ENCODE data around the gene ZBTB7B. TPM values are rescaled to one million over a fixed set of nuclear protein-coding genes. Genes with fewer than 3 reads are reported as not detected.

ZBTB7B gene
- total RNA-seq, 1 donor from 2014 or later: 24.9 TPM

- no peak for DNase-seq
These were observed 14.3 kb upstream of the ZBTB7B start for GRCh38 chr1:154988058-154988954.

- DNase-seq: no peak
These were observed 13.3 kb upstream of the ZBTB7B start for GRCh38 chr1:154989195-154989860.

DNA sequence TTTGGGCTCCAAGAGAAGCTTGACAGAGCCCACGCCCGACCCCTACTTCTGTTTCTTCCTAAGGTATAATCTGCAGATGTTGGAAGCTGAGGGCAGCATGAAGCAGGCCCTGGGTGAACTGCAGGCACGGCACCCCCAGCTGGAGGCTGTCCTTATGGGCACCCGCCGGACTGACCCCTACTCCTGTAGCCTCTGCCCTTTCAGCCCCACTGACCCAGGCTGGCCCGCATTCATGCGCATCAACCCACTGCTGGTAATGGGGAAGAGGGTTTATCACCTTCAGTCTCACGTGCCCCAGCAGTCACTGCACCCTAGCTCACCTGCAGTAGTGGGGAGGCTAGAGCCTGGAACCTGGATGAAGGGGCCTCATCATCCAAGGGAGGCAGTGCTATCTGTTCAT is 12.3 kb upstream of the ZBTB7B start:
- DNase-seq: no peak

DNA sequence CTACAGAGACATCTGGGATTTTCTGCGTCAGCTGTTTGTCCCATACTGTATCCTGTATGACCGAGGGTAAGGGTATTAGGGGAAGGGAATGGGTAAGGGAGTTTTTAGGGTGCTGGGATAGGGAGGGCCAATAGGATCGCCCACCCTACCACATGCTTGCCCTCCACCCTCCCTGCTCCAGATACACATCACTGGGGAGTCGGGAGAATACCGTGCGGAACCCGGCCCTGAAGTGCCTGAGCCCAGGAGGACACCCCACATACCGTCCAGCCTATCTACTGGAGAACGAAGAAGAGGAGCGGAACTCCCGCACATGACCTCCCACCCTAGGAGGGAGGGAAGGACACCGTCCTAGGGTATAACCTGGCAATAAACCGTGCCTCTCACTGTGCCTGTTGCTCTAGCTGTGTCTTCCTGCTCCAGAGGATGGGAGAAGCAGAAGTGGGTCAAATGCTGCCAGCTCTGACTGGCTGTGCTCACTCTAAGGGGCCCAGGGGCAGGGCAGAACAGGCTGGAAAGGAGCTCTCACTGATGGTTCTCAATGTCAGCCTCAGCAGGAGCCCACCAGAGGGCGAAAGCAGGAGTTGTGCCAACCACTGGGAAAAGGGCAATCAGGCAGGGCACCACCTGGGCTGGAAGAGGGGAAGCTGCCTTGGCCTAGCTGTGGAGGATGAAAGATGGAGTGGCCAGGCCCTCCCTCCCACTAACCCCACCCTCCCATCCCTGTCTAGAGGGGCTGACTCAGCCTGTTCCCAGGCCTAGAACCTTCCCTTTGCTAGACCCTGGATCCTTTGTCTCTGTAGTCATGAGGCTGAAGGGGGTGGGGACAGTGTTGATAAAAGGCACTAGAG is 9.7 kb upstream of the ZBTB7B start:
- DNase-seq: no peak

GRCh38 chr1:154993572-154994268 is 8.9 kb upstream of the ZBTB7B start, which contains the start of gene LENEP:
Gene LENEP, plus strand, starts transcription at chr1:154993586. Its CDS starts 22 bp downstream, at chr1:154993608.
- DNase-seq: no peak

GRCh38 chr1:154994269-154994587 is 8.4 kb upstream of the ZBTB7B start:
- no peak for DNase-seq

- DNase-seq: no peak
These were observed 8.0 kb upstream of the ZBTB7B start for GRCh38 chr1:154994591-154994990.

GRCh38 chr1:154995301-154995983 is 7.2 kb upstream of the ZBTB7B start:
- DNase-seq: peak; percentile 73

DNA sequence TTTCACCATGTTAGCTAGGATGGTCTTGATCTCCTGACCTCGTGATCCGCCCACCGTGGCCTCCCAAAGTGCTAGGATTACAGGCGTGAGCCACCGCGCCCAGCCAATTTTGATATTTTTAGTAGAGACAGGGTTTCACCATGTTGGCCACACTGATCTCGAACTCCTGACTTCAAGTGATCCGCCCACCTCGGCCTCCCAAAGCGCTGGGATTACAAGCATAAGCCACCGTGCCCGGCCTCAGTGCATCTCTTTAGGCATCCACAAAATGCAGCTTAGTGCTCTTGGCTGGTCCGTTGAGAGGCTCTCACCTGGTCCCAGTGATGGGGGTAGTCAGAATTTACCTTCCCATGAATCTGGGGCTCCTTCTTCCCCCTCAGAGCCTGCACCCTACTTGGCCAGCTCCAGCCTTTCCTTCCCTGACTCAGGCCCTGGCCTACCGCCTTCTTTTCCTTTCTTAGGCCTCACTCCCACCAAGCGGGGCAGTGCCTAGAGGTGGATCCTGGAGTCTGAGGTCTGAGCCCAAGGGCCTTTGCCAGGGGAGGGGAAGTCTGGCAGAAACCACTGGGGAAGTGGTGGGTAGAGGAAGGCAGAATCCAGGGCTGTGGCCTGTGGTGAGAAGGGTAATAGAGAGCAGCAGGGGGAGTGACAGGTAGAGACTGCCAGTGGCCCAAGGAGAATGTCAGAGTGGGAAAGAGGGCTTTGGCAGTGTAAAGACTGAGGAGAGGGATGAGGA is 5.5 kb upstream of the ZBTB7B start:
- no peak for DNase-seq

DNA sequence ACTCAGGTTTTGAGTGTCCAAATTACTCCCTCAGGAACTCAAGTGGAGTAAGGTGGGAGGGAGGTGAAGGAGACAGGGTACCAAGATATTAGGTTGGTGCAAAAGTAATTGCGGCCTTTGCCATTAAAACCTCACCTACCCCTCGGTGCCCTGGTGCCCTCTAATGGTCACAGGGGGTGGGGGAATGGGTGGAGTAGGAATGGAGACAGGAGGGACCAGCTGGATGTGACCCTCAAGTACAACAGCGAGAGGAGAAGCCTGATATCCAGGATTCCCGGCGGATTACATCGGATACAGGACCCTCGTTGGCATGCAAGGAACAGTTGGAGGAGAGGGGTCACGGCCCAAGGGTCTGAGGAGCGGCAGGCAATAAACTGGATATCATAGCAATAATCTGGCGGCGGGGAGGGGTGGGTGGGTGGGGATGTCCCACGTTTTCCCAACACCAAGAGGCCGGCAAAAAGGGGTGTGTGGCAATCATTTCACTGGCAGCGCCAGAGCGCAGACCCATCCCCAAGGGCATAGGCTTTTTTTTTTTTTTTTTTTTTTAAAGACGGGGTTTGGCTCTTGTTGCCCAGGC is 4.3 kb upstream of the ZBTB7B start:
- DNase-seq: no peak

- DNase-seq: peak; percentile 87
These were observed 3.6 kb upstream of the ZBTB7B start for GRCh38 chr1:154998818-154999570.

DNA sequence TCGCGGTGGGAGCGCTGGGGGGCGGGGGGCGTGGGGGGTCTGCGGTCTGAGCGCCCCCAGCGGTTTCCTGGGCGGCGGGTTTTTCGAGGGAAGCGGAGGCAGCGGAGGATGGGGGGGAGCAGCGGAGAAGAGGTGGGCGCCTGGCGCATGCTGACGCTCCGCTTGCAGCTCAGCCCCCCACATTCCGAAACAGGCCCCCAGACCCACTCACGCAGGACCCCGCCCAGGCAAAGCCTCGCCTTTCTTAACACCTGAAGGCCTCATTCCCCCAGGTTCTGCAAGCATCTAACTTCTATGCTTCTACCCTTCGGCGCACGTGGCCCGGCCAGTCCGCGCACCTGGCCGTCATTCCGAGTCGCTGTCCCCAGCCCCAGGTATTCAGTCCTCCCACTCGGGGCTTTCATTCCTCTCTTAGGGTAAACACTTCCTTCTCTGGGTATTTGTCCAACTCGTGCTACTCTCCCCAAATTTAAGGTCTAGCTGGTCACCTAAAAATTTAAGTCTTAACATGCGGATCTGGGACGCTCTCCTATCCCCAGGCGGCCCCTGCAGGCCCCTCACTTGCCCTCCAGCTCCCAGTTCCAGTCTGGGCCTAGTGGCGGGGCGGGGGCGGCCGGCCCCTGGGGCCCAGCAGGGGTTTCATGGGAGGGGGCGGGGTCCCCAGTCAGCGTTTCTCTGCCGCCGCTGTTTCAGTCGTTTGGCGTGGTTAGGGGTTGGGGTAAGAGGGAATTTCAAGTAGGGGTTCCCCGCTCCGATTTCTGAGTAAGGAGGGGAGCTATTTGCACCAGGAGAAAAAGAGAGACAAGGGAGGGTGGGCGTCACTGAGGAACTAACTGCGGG is 2.8 kb upstream of the ZBTB7B start:
- peak; percentile 48 for DNase-seq

DNA sequence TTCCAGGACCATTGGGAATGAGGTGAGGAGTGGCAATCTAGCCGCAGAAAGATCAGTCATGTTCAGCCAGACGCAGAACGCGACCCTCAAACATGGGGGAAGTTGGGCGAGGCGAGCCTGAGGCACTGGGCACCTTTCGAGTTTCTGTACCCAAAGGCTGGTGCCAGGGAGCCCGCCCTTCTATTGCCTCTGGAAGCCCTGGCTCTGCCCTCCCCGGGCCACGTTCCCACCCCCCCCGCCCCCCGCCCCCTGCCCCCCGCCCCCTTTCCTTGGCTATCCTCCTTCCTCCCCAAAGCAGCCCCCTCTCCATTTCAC is 2.2 kb upstream of the ZBTB7B start:
- no peak for DNase-seq

GRCh38 chr1:155000726-155001424 is 1.7 kb upstream of the ZBTB7B start:
- peak; percentile 95 for DNase-seq

GRCh38 chr1:155001425-155001674 is 1.3 kb upstream of the ZBTB7B start:
- no peak for DNase-seq

GRCh38 chr1:155001675-155002463 is 733 bp upstream of the ZBTB7B start:
- DNase-seq: peak; percentile 100

- DNase-seq: peak; percentile 49
These were observed 694 bp downstream of the ZBTB7B start for GRCh38 chr1:155003227-155003765.

All from tongue (tissue), 2 donors.